ENCODE measurements around the gene HIRIP3.

GRCh38 chr16:29961127-29961478 is 34.3 kb downstream of the HIRIP3 start:
- TF ChIP-seq CTCF (conservative IDR thresholded peaks at IDR 0.05; ENCODE audit: low read depth, low read length) = no peak
- TF ChIP-seq EZH2 (IDR thresholded peaks at IDR 0.05; ENCODE audit: low read length, unreplicated experiment) = no peak
